Esophagus muscularis mucosa (tissue), 4 donors: ENCODE results near the gene TRAPPC2L.

Experiments
- EP300 ChIP-seq: sonication (generic); formaldehyde crosslinking; IDR thresholded peaks from one replicate; pipeline ENCODE4 v1.6.1; 2017; ENCODE audit warnings: antibody characterized with exemption
- POLR2A ChIP-seq: fragments of 450-650 bp; IDR thresholded peaks from one replicate; pipeline ENCODE4 v1.6.1; 2017; ENCODE audit warnings: antibody characterized with exemption, moderate library complexity, mild to moderate bottlenecking, low read depth
- TF ChIP-seq, protein P1 (sequence below), 3 experiments: fragments of 200-600 bp in 2 of 3; fragments of 450-650 bp in 1 of 3; sonication (generic) in 2 of 3; IDR thresholded peaks; one replicate each; pipeline ENCODE4 v1.5.1; 2017 to 2019; ENCODE audit warnings: antibody characterized with exemption in 3 of 3, mild to moderate bottlenecking in 2 of 3, moderate library complexity in 1 of 3

DNA sequence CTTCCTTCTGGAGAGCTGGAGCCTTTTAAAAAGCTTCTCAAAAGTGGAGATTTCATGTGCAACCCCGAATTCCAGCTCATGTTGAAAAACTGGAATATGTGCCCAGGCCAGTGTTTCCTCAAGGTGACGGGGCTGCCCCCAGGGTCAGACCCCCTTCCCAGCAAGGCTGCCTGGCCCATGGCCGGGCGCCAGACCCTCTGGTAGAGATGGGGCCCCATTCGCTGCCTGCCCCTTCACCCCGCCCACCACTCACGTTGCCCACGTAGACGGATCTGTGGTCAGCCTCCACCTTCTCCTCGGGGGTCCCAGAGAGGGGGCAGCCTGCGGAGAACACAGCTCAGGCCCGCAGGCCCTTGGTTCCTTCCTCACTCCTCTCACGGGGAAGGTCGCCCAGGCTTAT is 8.4 kb downstream of the TRAPPC2L start:
- TF ChIP-seq POLR2A (no peak), EP300 (no peak)
- TF ChIP-seq, protein P1, sequence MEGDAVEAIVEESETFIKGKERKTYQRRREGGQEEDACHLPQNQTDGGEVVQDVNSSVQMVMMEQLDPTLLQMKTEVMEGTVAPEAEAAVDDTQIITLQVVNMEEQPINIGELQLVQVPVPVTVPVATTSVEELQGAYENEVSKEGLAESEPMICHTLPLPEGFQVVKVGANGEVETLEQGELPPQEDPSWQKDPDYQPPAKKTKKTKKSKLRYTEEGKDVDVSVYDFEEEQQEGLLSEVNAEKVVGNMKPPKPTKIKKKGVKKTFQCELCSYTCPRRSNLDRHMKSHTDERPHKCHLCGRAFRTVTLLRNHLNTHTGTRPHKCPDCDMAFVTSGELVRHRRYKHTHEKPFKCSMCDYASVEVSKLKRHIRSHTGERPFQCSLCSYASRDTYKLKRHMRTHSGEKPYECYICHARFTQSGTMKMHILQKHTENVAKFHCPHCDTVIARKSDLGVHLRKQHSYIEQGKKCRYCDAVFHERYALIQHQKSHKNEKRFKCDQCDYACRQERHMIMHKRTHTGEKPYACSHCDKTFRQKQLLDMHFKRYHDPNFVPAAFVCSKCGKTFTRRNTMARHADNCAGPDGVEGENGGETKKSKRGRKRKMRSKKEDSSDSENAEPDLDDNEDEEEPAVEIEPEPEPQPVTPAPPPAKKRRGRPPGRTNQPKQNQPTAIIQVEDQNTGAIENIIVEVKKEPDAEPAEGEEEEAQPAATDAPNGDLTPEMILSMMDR (IDR thresholded peaks at IDR 0.05) = no peak
